Measurements from ENCODE around the gene LDHB.
"Not testable (repeated sequence)": the region's sequence is repeated elsewhere in the genome, so short reads cannot be mapped to it uniquely, and the experiment has no call there.

LDHB gene

DNA sequence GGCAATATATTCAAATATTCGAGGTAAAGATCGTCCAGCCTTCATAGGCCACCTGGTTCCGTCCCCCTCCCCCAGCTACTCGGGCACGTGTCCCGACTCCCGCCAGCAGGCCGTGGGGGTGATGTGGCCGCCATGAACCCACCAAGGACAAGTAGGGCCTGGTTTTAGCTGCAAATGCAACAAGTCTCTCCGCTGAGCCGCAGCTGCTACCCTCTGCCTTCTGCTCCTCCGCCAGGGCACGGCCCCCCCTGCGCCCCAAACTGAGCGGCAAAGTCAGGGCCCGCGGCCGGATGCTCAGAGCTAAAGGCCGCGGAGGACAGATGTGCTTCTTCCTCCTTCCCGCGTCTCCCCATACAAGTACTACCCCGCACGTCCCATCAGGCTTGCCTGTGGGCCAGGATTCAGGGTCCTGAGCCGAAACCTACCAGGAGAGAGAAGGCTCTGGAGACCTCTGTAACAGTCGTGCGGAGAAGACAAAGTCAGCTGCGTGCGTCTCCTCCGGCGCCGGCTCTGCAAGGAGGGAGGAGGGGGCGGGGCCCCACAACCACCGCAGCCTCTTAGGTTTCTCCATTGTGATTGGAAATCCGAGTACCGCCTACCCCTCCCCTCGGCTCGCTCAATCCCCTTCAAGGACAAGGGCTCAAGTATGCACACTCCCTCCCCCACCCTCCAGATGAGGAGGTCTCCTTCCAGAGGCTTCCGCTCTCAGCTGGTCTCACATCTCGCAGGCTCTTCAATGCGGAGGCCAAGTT, at the start of gene LDHB:
LDHB (minus strand) TSS at position 517 of the 752 bp plus-strand sequence. CDS start 3,171 bp downstream, outside the sequence.
- DNase-seq, result peak; percentile 87

DNA sequence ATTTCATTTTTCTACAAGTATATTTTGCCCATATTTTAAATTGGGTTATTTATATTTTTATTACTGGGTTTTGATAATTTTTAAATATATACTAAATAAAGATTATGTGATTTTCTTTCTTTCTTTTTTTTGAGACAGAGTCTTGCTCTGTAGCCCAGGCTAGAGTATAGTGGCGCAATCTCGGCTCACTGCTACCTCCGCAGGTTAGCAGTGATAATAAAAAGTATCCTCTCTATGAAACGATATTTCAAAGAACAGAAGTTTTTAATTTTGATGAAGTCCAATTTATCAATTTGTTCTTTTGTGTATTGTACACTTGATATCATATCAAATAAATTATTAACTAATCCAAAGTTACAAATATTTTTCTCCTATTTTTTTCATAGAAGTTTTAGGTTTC, 47.2 kb upstream of the LDHB start:
- no peak for DNase-seq

DNA sequence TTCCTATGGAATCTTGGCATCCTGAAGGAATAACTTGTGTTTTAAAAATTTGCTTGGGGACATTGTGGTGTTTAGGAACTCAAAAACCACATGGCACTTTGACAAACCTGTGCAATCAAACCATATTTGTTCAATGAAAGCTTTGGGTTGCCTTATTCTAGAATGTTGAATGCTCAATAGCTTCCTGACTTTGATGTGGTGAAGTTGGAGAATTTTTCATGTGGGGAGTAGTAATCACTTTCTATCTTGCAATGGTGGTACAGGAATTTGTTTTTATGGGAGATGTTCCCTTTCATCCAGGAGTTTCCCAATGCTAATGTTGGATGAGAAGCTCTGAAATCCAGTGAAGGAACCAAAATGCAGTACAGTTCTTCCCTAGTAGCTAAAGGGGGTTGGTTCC, 42.2 kb upstream of the LDHB start:
- no peak for DNase-seq

- DNase-seq, result no peak
Observed at GRCh38 chr12:21697904-21698630, 40.4 kb upstream of the LDHB start.

DNA sequence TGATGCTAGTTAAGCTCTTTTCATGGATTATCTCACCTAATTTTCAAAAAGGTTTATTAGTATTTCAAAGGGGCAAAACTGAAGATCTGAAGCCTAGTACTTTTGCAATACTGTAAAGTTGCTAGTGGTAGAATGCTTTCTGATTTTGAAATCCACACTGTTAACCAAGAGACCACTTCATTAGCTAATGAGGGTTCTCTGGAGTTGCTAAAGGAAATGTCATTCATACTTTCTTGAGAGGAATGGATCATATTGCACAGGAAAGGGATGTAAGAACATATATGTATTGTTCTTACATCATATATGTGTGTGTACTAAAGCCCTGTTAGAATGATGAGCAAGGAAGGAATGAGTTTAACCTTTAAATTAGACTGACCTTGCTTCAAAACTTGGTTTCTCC, 39.0 kb upstream of the LDHB start:
- DNase-seq, result no peak

DNA sequence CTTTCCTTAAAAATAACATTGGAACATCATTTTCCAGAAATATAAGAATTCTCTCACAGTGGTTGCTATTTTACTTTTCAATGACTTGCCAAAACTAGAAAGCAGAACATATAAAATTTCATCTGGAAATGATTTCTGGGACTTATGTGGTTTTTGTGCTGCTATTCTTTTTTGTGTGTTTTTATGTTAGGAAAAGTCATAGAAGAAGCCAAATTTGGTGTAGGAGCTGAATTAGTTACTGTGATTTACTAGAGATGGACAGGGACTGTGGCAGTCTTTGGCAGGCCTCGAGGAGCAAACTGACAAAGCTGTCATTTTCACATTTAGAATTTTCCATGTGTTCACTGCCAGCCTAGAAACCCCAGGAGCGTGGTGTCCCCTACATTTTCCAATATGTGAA, 38.3 kb upstream of the LDHB start:
- DNase-seq, result no peak

DNA sequence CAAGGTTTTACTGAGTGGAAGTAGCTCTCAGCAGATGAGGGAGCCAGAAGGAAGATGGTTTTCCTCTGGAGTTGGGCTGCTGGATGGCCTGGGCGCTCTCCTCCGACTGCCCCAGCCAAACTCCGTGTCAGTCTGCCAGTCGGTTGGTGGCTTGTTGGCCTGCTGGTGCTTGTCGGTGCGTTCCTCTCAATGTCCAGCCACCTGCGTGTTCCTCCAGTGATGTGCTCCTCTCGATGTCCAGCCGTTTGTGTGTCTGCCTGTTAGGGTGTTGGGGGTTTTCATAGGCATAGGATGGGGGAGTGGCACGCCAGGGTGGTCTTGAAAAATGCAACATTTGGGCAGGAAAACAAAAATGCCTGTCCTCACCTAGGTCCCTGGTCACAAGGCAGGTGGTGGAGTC, 37.0 kb upstream of the LDHB start:
- DNase-seq, result no peak

DNA sequence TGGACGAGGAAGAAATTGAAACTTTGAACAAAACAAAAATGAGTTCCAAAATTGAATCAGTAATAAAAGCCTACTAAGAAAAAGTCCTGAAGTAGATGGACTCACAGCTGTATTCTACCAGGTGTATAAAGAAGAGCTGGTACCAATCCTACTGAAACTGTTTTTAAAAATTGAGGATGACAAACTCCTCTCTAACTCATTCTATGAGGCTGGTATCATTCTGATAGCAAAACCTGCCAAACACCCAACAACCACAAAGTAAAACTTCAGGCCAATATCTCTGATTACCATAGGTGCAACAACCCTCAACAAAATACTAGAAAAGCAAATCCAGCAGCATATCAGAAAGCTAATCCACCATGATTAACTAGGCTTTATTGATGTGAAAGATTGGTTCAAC, 33.9 kb upstream of the LDHB start:
- DNase-seq, result no peak

DNA sequence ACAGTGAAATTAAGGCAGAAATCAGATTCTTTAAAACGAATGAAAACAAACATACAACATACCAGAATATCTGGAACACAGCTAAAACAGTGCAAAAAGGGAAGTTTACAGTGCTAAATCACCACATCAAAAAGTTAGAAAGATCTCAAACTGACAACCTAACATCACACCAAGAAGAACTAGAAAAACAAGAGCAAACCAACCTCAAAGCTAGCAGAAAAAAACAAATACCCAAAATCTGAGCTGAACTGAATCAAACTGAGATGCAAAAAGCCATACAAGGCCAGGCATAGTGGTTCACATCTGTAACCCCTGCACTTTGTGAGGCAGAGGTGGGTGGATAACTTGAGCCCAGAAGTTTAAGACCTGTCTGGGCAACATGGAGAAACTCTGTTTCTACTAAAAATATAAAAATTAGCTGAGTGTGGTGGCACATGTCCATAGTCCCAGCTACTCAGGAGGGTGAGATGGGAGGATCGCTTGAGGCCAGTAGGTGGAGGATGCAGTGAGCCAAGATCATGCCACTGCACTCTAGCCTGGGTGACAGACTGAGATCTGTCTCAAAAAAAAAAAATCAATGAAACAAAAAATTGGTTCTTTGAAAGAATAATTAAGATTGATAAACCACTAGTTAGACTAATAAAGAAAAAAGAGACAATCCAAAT, 33.2 kb upstream of the LDHB start:
- DNase-seq, result no peak

- DNase-seq, result no peak
Observed at GRCh38 chr12:21683115-21683514, 25.5 kb upstream of the LDHB start.

- DNase-seq, result no peak
Observed at GRCh38 chr12:21678959-21679358, 21.3 kb upstream of the LDHB start.

DNA sequence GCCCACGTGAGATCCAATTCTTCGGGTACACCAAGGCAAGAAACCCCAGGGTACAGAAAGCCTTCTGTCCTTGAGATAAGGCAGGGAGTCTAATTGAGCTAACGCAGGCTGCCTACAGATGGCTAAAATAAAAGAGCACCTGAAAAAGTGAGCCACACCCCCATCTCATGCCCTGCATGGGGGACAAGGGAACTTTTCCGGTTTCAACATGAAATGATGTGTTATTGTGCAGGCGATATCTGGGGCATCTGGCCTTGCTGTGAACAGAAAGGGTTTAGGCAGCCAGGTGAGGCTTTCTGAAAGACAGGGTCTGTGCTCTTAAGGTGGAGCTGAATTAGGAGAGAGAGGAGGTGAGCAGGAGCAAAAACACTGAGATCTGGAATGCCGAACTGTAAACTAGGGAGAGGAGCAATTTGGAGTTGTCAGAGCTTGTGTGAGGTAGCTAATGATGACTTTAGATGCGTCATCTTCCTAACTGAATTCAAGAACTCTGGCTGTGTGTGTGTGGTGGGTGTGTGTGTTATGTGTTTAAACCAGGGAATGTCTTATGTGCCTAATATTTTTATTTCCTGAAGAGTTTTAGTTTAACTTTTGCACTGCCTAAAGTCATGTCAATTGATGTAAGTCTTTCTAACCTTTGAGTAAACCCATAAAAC, 20.1 kb upstream of the LDHB start:
- DNase-seq, result no peak

DNA sequence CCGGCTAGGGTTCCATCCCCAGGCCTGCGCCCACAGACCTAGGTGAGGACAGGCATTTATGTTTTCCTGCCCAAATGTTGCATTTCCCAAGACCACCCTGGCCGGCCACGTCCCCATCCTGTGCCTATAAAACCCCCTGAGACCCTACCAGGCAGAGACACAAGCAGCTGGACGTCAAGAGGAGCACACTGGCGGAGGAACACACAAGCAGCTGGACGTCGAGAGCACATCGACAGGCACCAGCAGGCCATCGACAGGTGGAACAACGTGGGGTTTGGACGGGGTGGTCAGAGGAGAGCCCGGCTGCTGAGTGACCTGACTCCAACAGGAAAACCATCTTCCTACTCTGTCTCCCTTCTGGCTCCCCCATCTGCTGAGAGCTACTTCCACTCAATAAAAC, 19.6 kb upstream of the LDHB start:
- no peak for DNase-seq

- DNase-seq, result no peak
Observed at GRCh38 chr12:21676776-21677175, 19.1 kb upstream of the LDHB start.

GRCh38 chr12:21675641-21676040, 18.0 kb upstream of the LDHB start:
- DNase-seq, result no peak

- DNase-seq, result no peak
Observed at GRCh38 chr12:21675096-21675495, 17.5 kb upstream of the LDHB start.

DNA sequence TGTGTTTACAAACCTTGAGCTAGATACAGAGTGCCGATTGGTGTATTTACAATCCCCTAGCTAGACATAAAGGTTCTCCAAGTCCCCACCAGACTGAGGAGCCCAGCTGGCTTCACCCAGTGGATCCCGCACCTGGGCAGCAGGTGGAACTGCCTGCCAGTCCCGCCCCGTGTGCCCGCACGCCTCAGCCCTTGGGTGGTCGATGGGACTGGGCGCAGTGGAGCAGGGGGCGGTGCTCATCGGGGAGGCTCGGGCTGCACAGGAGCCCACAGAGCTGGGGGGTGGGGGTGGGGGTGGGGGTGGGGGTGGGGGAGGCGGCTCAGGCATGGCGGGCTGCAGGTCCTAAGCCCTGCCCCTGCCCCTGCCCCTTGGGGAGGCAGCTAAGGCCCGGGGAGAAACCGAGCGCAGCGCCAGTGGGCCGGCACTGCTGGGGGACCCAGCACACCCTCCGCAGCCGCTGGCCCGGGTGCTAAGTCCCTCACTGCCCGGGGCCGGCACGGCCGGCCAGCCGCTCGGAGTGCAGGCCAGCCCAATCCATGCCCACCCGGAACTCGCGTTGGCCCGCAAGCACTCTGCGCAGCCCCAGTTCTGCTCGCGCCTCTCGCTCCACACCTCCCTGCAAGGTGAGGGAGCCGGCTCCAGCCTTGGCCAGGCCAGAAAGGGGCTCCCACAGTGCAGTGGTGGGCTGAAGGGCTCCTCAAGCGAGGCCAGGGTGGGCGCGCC, 16.3 kb upstream of the LDHB start:
- DNase-seq, result not testable (repeated sequence)

DNA sequence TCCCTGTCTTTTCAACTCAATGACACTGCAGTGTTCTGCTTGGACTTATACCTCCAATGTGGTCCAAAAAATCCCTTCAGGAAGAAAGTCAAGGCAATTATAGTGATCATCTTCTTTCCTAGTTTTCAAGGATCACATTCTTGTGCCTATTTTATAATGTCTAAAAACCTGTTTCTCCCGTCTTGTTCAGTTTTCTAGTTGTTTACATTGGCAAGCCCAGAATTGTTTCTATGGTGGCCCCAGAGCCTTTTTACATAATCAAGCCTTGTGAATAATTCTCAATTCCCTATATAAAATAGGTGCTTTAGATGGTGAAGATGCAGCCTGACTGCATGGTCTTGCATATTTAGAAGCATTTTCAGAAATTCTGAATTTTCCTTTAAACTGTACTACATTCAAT, 14.5 kb upstream of the LDHB start:
- no peak for DNase-seq

GRCh38 chr12:21666722-21667121, 9.1 kb upstream of the LDHB start:
- DNase-seq, result no peak

DNA sequence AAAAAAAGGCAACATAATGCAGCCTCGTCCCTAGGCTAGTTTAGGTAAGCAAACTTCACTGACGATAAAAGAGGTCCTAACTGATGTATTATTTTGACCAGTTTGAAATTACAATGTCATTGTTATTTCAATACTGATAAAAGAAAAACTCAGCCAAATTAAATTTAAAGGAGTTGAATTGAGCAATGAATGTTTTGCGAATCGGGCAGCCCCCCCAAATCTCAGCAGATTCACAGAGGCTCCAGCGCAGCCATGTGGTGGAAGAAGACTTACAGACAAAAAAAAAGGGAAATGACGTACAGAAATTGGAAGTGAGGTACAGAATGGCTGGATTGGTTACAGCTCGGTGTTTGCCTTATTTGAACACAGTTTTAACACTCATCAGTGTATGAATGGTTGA, 8.2 kb upstream of the LDHB start:
- DNase-seq, result no peak

GRCh38 chr12:21662122-21662792, 4.6 kb upstream of the LDHB start:
- no peak for DNase-seq

DNA sequence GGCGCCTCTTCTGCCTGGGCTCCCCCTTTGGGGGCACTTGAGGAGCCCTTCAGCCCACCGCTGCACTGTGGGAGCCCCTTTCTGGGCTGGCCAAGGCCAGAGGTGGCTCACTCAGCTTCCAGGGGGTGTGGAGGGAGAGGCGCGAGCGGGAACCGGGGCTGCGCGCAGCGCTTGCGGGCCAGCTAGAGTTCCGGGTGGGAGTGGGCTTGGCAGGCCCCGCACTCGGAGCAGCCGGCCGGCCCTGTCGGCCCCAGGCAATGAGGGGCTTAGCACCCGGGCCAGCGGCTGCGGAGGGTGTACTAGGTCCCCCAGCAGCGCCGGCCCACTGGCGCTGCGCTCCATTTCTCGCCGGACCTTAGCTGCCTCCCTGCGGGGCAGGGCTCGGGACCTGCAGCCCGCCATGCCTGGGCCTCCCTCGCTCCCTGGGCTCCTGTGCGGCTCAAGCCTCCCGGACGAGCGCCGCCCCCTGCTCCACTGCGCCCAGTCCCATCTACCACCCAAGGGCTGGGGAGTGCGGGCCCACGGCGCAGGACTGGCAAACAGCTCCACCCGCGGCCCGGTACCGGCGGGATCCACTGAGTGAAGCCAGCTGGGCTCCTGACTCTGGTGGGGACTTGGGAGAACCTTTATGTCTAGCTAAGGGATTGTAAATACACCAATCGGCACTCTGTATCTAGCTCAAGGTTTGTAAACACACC, 3.9 kb upstream of the LDHB start:
- DNase-seq, result not testable (repeated sequence)

Measured in activated CD4-positive, alpha-beta T cell treated with anti-CD3 and anti-CD28 coated beads for 1 hour (primary cell).